Measurements from ENCODE around the gene TPRG1.

The TPRG1 gene

GRCh38 chr3:189267981-189268613 lies 96.3 kb downstream of the TPRG1 start:
- Histone ChIP-seq H3K4me3 (ENCODE audit: low read depth, low read length) (no peak overlapping the region), H3K27me3 (ENCODE audit: control insufficient read depth, insufficient read depth, low read length) (no peaks in the 10 kb centered on the region), H3K36me3 (ENCODE audit: control insufficient read depth, insufficient read depth, low read length) (no peaks in the 10 kb centered on the region), H3K4me1 (ENCODE audit: control insufficient read depth, insufficient read depth, low read length) (no peaks in the 10 kb centered on the region), H3K27ac (ENCODE audit: low read depth, low read length) (no peak overlapping the region), H3K9me3 (ENCODE audit: control insufficient read depth, insufficient read depth, low read length) (no peaks in the 10 kb centered on the region), H3K9ac (ENCODE audit: low read depth, low read length) (no peak overlapping the region)

GRCh38 chr3:189269365-189269764 lies 97.6 kb downstream of the TPRG1 start:
- Histone ChIP-seq H3K9ac (ENCODE audit: low read depth, low read length) (no peak overlapping the region), H3K36me3 (ENCODE audit: control insufficient read depth, insufficient read depth, low read length) (no peaks in the 10 kb centered on the region), H3K4me1 (ENCODE audit: control insufficient read depth, insufficient read depth, low read length) (no peaks in the 10 kb centered on the region), H3K9me3 (ENCODE audit: control insufficient read depth, insufficient read depth, low read length) (no peaks in the 10 kb centered on the region), H3K27ac (ENCODE audit: low read depth, low read length) (no peak overlapping the region), H3K4me3 (ENCODE audit: low read depth, low read length) (no peak overlapping the region), H3K27me3 (ENCODE audit: control insufficient read depth, insufficient read depth, low read length) (no peaks in the 10 kb centered on the region)

- H3K27ac ChIP-seq (ENCODE audit: low read depth, low read length) = no peak overlapping the region
- H3K4me1 ChIP-seq (ENCODE audit: control insufficient read depth, insufficient read depth, low read length) = no peaks in the 10 kb centered on the region
- H3K9ac ChIP-seq (ENCODE audit: low read depth, low read length) = no peak overlapping the region
- no peak overlapping the region for H3K4me3 ChIP-seq (ENCODE audit: low read depth, low read length)
- no peaks in the 10 kb centered on the region for H3K36me3 ChIP-seq (ENCODE audit: control insufficient read depth, insufficient read depth, low read length)
- H3K9me3 ChIP-seq (ENCODE audit: control insufficient read depth, insufficient read depth, low read length) = no peaks in the 10 kb centered on the region
- no peaks in the 10 kb centered on the region for H3K27me3 ChIP-seq (ENCODE audit: control insufficient read depth, insufficient read depth, low read length)
Measured at GRCh38 chr3:189270248-189270832, 98.6 kb downstream of the TPRG1 start.

- no peaks in the 10 kb centered on the region for H3K4me1 ChIP-seq (ENCODE audit: control insufficient read depth, insufficient read depth, low read length)
- no peak overlapping the region for H3K4me3 ChIP-seq (ENCODE audit: low read depth, low read length)
- no peak overlapping the region for H3K27ac ChIP-seq (ENCODE audit: low read depth, low read length)
- H3K27me3 ChIP-seq (ENCODE audit: control insufficient read depth, insufficient read depth, low read length) = no peaks in the 10 kb centered on the region
- no peaks in the 10 kb centered on the region for H3K9me3 ChIP-seq (ENCODE audit: control insufficient read depth, insufficient read depth, low read length)
- no peaks in the 10 kb centered on the region for H3K36me3 ChIP-seq (ENCODE audit: control insufficient read depth, insufficient read depth, low read length)
- H3K9ac ChIP-seq (ENCODE audit: low read depth, low read length) = no peak overlapping the region
Measured at GRCh38 chr3:189272500-189273119, 100.8 kb downstream of the TPRG1 start.

GRCh38 chr3:189273736-189274135 lies 102.0 kb downstream of the TPRG1 start:
- no peaks in the 10 kb centered on the region for H3K36me3 ChIP-seq (ENCODE audit: control insufficient read depth, insufficient read depth, low read length)
- no peaks in the 10 kb centered on the region for H3K4me1 ChIP-seq (ENCODE audit: control insufficient read depth, insufficient read depth, low read length)
- no peak overlapping the region for H3K9ac ChIP-seq (ENCODE audit: low read depth, low read length)
- no peak overlapping the region for H3K27ac ChIP-seq (ENCODE audit: low read depth, low read length)
- no peak overlapping the region for H3K4me3 ChIP-seq (ENCODE audit: low read depth, low read length)
- no peaks in the 10 kb centered on the region for H3K9me3 ChIP-seq (ENCODE audit: control insufficient read depth, insufficient read depth, low read length)
- H3K27me3 ChIP-seq (ENCODE audit: control insufficient read depth, insufficient read depth, low read length) = no peaks in the 10 kb centered on the region

- Histone ChIP-seq H3K27ac (ENCODE audit: low read depth, low read length) (no peak overlapping the region), H3K9ac (ENCODE audit: low read depth, low read length) (no peak overlapping the region), H3K27me3 (ENCODE audit: control insufficient read depth, insufficient read depth, low read length) (no peaks in the 10 kb centered on the region), H3K36me3 (ENCODE audit: control insufficient read depth, insufficient read depth, low read length) (no peaks in the 10 kb centered on the region), H3K4me3 (ENCODE audit: low read depth, low read length) (no peak overlapping the region), H3K9me3 (ENCODE audit: control insufficient read depth, insufficient read depth, low read length) (no peaks in the 10 kb centered on the region), H3K4me1 (ENCODE audit: control insufficient read depth, insufficient read depth, low read length) (no peaks in the 10 kb centered on the region)
Measured at GRCh38 chr3:189275182-189275581, 103.4 kb downstream of the TPRG1 start.

GRCh38 chr3:189275852-189276251 lies 104.1 kb downstream of the TPRG1 start:
- no peaks in the 10 kb centered on the region for H3K9me3 ChIP-seq (ENCODE audit: control insufficient read depth, insufficient read depth, low read length)
- no peaks in the 10 kb centered on the region for H3K36me3 ChIP-seq (ENCODE audit: control insufficient read depth, insufficient read depth, low read length)
- no peaks in the 10 kb centered on the region for H3K27me3 ChIP-seq (ENCODE audit: control insufficient read depth, insufficient read depth, low read length)
- H3K9ac ChIP-seq (ENCODE audit: low read depth, low read length) = no peak overlapping the region
- no peak overlapping the region for H3K4me3 ChIP-seq (ENCODE audit: low read depth, low read length)
- no peak overlapping the region for H3K27ac ChIP-seq (ENCODE audit: low read depth, low read length)
- H3K4me1 ChIP-seq (ENCODE audit: control insufficient read depth, insufficient read depth, low read length) = no peaks in the 10 kb centered on the region

GRCh38 chr3:189276444-189277219 lies 104.9 kb downstream of the TPRG1 start:
- H3K27ac ChIP-seq (ENCODE audit: low read depth, low read length) = no peak overlapping the region
- H3K27me3 ChIP-seq (ENCODE audit: control insufficient read depth, insufficient read depth, low read length) = no peaks in the 10 kb centered on the region
- no peaks in the 10 kb centered on the region for H3K36me3 ChIP-seq (ENCODE audit: control insufficient read depth, insufficient read depth, low read length)
- no peaks in the 10 kb centered on the region for H3K4me1 ChIP-seq (ENCODE audit: control insufficient read depth, insufficient read depth, low read length)
- H3K4me3 ChIP-seq (ENCODE audit: low read depth, low read length) = no peak overlapping the region
- no peaks in the 10 kb centered on the region for H3K9me3 ChIP-seq (ENCODE audit: control insufficient read depth, insufficient read depth, low read length)
- H3K9ac ChIP-seq (ENCODE audit: low read depth, low read length) = no peak overlapping the region

- no peak overlapping the region for H3K4me3 ChIP-seq (ENCODE audit: low read depth, low read length)
- no peak overlapping the region for H3K27ac ChIP-seq (ENCODE audit: low read depth, low read length)
- no peaks in the 10 kb centered on the region for H3K9me3 ChIP-seq (ENCODE audit: control insufficient read depth, insufficient read depth, low read length)
- H3K4me1 ChIP-seq (ENCODE audit: control insufficient read depth, insufficient read depth, low read length) = no peaks in the 10 kb centered on the region
- no peaks in the 10 kb centered on the region for H3K27me3 ChIP-seq (ENCODE audit: control insufficient read depth, insufficient read depth, low read length)
- no peaks in the 10 kb centered on the region for H3K36me3 ChIP-seq (ENCODE audit: control insufficient read depth, insufficient read depth, low read length)
- no peak overlapping the region for H3K9ac ChIP-seq (ENCODE audit: low read depth, low read length)
Measured at GRCh38 chr3:189277711-189278110, 105.9 kb downstream of the TPRG1 start.

- no peak overlapping the region for H3K9ac ChIP-seq (ENCODE audit: low read depth, low read length)
- H3K4me3 ChIP-seq (ENCODE audit: low read depth, low read length) = no peak overlapping the region
- no peaks in the 10 kb centered on the region for H3K27me3 ChIP-seq (ENCODE audit: control insufficient read depth, insufficient read depth, low read length)
- H3K4me1 ChIP-seq (ENCODE audit: control insufficient read depth, insufficient read depth, low read length) = no peaks in the 10 kb centered on the region
- H3K27ac ChIP-seq (ENCODE audit: low read depth, low read length) = no peak overlapping the region
- no peaks in the 10 kb centered on the region for H3K36me3 ChIP-seq (ENCODE audit: control insufficient read depth, insufficient read depth, low read length)
- no peaks in the 10 kb centered on the region for H3K9me3 ChIP-seq (ENCODE audit: control insufficient read depth, insufficient read depth, low read length)
Measured at GRCh38 chr3:189278221-189278620, 106.5 kb downstream of the TPRG1 start.

- Histone ChIP-seq H3K36me3 (ENCODE audit: control insufficient read depth, insufficient read depth, low read length) (no peaks in the 10 kb centered on the region), H3K9me3 (ENCODE audit: control insufficient read depth, insufficient read depth, low read length) (no peaks in the 10 kb centered on the region), H3K4me3 (ENCODE audit: low read depth, low read length) (no peak overlapping the region), H3K9ac (ENCODE audit: low read depth, low read length) (no peak overlapping the region), H3K4me1 (ENCODE audit: control insufficient read depth, insufficient read depth, low read length) (no peaks in the 10 kb centered on the region), H3K27ac (ENCODE audit: low read depth, low read length) (no peak overlapping the region), H3K27me3 (ENCODE audit: control insufficient read depth, insufficient read depth, low read length) (no peaks in the 10 kb centered on the region)
Measured at GRCh38 chr3:189282189-189282588, 110.4 kb downstream of the TPRG1 start.

Measured in HUES48 (cell line).